ENCODE data around the gene DPM3.

DNA sequence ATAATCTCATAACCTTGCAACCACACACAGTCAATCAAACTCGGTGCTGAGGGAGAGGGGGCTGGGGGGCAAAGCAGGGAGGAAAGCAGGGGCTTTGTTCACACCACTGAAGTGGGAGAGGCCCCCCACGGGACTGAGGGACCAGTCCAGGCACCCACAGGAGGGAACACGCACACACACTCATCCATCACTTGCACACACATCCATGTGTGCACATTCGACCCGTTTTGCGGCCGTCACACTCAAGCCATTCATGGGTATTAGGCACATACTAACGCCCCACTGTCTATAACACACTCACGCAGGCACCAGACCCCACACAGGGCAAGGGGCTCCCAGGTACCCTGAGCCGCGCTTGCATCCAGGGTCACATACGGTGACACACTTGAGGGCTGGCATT is 47.7 kb downstream of the DPM3 start:
- TF ChIP-seq, protein P1, sequence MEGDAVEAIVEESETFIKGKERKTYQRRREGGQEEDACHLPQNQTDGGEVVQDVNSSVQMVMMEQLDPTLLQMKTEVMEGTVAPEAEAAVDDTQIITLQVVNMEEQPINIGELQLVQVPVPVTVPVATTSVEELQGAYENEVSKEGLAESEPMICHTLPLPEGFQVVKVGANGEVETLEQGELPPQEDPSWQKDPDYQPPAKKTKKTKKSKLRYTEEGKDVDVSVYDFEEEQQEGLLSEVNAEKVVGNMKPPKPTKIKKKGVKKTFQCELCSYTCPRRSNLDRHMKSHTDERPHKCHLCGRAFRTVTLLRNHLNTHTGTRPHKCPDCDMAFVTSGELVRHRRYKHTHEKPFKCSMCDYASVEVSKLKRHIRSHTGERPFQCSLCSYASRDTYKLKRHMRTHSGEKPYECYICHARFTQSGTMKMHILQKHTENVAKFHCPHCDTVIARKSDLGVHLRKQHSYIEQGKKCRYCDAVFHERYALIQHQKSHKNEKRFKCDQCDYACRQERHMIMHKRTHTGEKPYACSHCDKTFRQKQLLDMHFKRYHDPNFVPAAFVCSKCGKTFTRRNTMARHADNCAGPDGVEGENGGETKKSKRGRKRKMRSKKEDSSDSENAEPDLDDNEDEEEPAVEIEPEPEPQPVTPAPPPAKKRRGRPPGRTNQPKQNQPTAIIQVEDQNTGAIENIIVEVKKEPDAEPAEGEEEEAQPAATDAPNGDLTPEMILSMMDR (IDR thresholded peaks at IDR 0.05) = no peak
- TF ChIP-seq POLR2AphosphoS5 (IDR thresholded peaks at IDR 0.05) = no peak
- no peak for TF ChIP-seq EP300 (IDR thresholded peaks at IDR 0.05)
